ENCODE data around the gene DACH1. TPM values are rescaled to one million over a fixed set of nuclear protein-coding genes. Genes with fewer than 3 reads are reported as not detected.

The DACH1 gene
- total RNA-seq, 1 experiment from 2014 or later, result 0.31 TPM

GRCh38 chr13:71513411-71514033 is 353.5 kb downstream of the DACH1 start:
- H3K4me3 Mint-ChIP-seq, result no peak overlapping the region
- ChIA-PET POLR2A (no interaction called here), CTCF (no interaction called here)
- no peaks in the 10 kb centered on the region for H3K27me3 Mint-ChIP-seq (ENCODE audit: low read depth)
- TF ChIP-seq ESRRA (CRISPR knock-in tag; IDR thresholded peaks at IDR 0.05; ENCODE audit: borderline replicate concordance) (no peak), TP53 (CRISPR knock-in tag; IDR thresholded peaks at IDR 0.05) (no peak), NFE2L1 (CRISPR knock-in tag; IDR thresholded peaks at IDR 0.05) (no peak), PRRX2 (CRISPR knock-in tag; IDR thresholded peaks at IDR 0.05) (no peak)
- TF ChIP-seq, protein P1, sequence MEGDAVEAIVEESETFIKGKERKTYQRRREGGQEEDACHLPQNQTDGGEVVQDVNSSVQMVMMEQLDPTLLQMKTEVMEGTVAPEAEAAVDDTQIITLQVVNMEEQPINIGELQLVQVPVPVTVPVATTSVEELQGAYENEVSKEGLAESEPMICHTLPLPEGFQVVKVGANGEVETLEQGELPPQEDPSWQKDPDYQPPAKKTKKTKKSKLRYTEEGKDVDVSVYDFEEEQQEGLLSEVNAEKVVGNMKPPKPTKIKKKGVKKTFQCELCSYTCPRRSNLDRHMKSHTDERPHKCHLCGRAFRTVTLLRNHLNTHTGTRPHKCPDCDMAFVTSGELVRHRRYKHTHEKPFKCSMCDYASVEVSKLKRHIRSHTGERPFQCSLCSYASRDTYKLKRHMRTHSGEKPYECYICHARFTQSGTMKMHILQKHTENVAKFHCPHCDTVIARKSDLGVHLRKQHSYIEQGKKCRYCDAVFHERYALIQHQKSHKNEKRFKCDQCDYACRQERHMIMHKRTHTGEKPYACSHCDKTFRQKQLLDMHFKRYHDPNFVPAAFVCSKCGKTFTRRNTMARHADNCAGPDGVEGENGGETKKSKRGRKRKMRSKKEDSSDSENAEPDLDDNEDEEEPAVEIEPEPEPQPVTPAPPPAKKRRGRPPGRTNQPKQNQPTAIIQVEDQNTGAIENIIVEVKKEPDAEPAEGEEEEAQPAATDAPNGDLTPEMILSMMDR (IDR thresholded peaks at IDR 0.05), result no peak
- TF ChIP-seq, protein P2, sequence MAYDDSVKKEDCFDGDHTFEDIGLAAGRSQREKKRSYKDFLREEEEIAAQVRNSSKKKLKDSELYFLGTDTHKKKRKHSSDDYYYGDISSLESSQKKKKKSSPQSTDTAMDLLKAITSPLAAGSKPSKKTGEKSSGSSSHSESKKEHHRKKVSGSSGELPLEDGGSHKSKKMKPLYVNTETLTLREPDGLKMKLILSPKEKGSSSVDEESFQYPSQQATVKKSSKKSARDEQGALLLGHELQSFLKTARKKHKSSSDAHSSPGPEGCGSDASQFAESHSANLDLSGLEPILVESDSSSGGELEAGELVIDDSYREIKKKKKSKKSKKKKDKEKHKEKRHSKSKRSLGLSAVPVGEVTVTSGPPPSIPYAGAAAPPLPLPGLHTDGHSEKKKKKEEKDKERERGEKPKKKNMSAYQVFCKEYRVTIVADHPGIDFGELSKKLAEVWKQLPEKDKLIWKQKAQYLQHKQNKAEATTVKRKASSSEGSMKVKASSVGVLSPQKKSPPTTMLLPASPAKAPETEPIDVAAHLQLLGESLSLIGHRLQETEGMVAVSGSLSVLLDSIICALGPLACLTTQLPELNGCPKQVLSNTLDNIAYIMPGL (CRISPR knock-in tag; IDR thresholded peaks at IDR 0.05), result no peak
- TF ChIP-seq, protein P3, sequence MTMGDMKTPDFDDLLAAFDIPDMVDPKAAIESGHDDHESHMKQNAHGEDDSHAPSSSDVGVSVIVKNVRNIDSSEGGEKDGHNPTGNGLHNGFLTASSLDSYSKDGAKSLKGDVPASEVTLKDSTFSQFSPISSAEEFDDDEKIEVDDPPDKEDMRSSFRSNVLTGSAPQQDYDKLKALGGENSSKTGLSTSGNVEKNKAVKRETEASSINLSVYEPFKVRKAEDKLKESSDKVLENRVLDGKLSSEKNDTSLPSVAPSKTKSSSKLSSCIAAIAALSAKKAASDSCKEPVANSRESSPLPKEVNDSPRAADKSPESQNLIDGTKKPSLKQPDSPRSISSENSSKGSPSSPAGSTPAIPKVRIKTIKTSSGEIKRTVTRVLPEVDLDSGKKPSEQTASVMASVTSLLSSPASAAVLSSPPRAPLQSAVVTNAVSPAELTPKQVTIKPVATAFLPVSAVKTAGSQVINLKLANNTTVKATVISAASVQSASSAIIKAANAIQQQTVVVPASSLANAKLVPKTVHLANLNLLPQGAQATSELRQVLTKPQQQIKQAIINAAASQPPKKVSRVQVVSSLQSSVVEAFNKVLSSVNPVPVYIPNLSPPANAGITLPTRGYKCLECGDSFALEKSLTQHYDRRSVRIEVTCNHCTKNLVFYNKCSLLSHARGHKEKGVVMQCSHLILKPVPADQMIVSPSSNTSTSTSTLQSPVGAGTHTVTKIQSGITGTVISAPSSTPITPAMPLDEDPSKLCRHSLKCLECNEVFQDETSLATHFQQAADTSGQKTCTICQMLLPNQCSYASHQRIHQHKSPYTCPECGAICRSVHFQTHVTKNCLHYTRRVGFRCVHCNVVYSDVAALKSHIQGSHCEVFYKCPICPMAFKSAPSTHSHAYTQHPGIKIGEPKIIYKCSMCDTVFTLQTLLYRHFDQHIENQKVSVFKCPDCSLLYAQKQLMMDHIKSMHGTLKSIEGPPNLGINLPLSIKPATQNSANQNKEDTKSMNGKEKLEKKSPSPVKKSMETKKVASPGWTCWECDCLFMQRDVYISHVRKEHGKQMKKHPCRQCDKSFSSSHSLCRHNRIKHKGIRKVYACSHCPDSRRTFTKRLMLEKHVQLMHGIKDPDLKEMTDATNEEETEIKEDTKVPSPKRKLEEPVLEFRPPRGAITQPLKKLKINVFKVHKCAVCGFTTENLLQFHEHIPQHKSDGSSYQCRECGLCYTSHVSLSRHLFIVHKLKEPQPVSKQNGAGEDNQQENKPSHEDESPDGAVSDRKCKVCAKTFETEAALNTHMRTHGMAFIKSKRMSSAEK (CRISPR knock-in tag; IDR thresholded peaks at IDR 0.05; ENCODE audit: borderline replicate concordance), result no peak
- DNase-seq (ENCODE audit: low spot score) (no peak), ATAC-seq (no peak)
- no peaks in the 10 kb centered on the region for H3K9me3 Mint-ChIP-seq
- H3K27ac Mint-ChIP-seq, result no peak overlapping the region
- H3K4me1 Mint-ChIP-seq, result no peaks in the 10 kb centered on the region
- no peaks in the 10 kb centered on the region for H3K36me3 Mint-ChIP-seq

DNA sequence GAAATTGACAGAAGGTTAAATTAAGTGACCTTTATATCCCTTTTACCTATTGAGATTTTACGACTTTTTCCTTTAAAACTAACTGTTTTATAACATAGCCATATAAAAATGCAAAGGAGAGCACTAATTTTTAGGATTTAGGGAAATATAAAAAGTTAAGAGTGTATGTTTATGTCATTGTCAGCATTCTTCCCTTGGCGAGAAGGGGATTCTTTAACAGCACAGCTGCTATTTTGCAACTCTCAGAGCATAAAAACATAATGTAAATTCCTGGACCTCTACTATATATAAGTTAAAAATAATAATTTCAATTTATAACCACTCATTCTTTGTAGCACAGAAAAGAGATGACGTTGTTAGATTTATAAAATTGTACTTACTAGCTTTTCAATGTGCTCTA is 363.2 kb downstream of the DACH1 start:
- Mint-ChIP-seq H3K36me3 (no peaks in the 10 kb centered on the region), H3K4me3 (no peak overlapping the region), H3K9me3 (no peaks in the 10 kb centered on the region), H3K4me1 (no peaks in the 10 kb centered on the region), H3K27ac (no peak overlapping the region), H3K27me3 (ENCODE audit: low read depth) (no peaks in the 10 kb centered on the region)
- POLR2A ChIA-PET, result no interaction called here
- no peak for DNase-seq (ENCODE audit: low spot score)
- no peak for ATAC-seq
- CTCF ChIA-PET, result no interaction called here
- no peak for TF ChIP-seq ZNF423 (CRISPR knock-in tag; IDR thresholded peaks at IDR 0.05)

GRCh38 chr13:71499944-71500514 is 367.0 kb downstream of the DACH1 start:
- no peaks in the 10 kb centered on the region for H3K27me3 Mint-ChIP-seq (ENCODE audit: low read depth)
- ChIA-PET POLR2A (no interaction called here), CTCF (no interaction called here)
- ATAC-seq, result no peak
- H3K27ac Mint-ChIP-seq, result no peak overlapping the region
- no peak for DNase-seq (ENCODE audit: low spot score)
- H3K4me3 Mint-ChIP-seq, result no peak overlapping the region
- no peaks in the 10 kb centered on the region for H3K36me3 Mint-ChIP-seq
- H3K9me3 Mint-ChIP-seq, result no peaks in the 10 kb centered on the region
- no peaks in the 10 kb centered on the region for H3K4me1 Mint-ChIP-seq
- no peak for TF ChIP-seq ZBTB43 (CRISPR knock-in tag; IDR thresholded peaks at IDR 0.05)
- TF ChIP-seq NFE2L1 (CRISPR knock-in tag; IDR thresholded peaks at IDR 0.05), result no peak
- TF ChIP-seq MYBL2 (CRISPR knock-in tag; IDR thresholded peaks at IDR 0.05), result no peak
- no peak for TF ChIP-seq SMAD4 (CRISPR knock-in tag; IDR thresholded peaks at IDR 0.05)
- no peak for TF ChIP-seq NR1H2 (CRISPR knock-in tag; IDR thresholded peaks at IDR 0.05)
- no peak for TF ChIP-seq E2F4 (CRISPR knock-in tag; IDR thresholded peaks at IDR 0.05; ENCODE audit: borderline replicate concordance, low read depth)
- no peak for TF ChIP-seq PRRX2 (CRISPR knock-in tag; IDR thresholded peaks at IDR 0.05)
- TF ChIP-seq SMAD3 (CRISPR knock-in tag; IDR thresholded peaks at IDR 0.05; ENCODE audit: borderline replicate concordance), result no peak
- no peak for TF ChIP-seq RORB (CRISPR knock-in tag; IDR thresholded peaks at IDR 0.05)
- TF ChIP-seq, protein P4, sequence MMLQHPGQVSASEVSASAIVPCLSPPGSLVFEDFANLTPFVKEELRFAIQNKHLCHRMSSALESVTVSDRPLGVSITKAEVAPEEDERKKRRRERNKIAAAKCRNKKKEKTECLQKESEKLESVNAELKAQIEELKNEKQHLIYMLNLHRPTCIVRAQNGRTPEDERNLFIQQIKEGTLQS (CRISPR knock-in tag; conservative IDR thresholded peaks at IDR 0.05), result no peak
- no peak for TF ChIP-seq CREB1 (CRISPR knock-in tag; IDR thresholded peaks at IDR 0.05)
- TF ChIP-seq TP53 (CRISPR knock-in tag; IDR thresholded peaks at IDR 0.05), result no peak
- TF ChIP-seq ELF4 (CRISPR knock-in tag; IDR thresholded peaks at IDR 0.05; ENCODE audit: low read depth), result no peak
- TF ChIP-seq ZNF416 (CRISPR knock-in tag; IDR thresholded peaks at IDR 0.05), result no peak
- TF ChIP-seq ERG (CRISPR knock-in tag; IDR thresholded peaks at IDR 0.05), result no peak
